Activated CD4-positive, alpha-beta memory T cell treated with anti-CD3 and anti-CD28 coated beads, Interleukin-2, amount 10 ng/mL, durations not matched to agents 7 days and 5 days (primary cell): ENCODE results near the gene TSACC. TPM values are rescaled to one million over a fixed set of nuclear protein-coding genes. Genes with fewer than 3 reads are reported as not detected.
"Not testable (repeated sequence)": the region's sequence is repeated elsewhere in the genome, so short reads cannot be mapped to it uniquely, and the experiment has no call there.

Experiments used
- CTCF ChIA-PET: fragments of 350-600 bp; sonication (Branson Sonifier 250); formaldehyde crosslinking; loops from one replicate; lab custom pipeline; 2021; ENCODE audit warnings: antibody characterized with exemption, inconsistent platforms; lab: Charles Lee
- POLR2A ChIA-PET: fragments of 350-600 bp; sonication (Branson Sonifier 250); formaldehyde crosslinking; loops from one replicate; lab custom pipeline; 2021; ENCODE audit warnings: antibody characterized with exemption; lab: Charles Lee
- DNase-seq: peaks from one replicate; pipeline ENCODE4 v3.0.0-alpha.2; 2020
- H3K27ac Mint-ChIP-seq: one replicate; pipeline ENCODE4 v1.8.0; 2021; ENCODE audit warnings: mild to moderate bottlenecking, mixed read lengths
- H3K27me3 Mint-ChIP-seq: one replicate; pipeline ENCODE4 v1.8.0; 2021; ENCODE audit warnings: mixed read lengths
- H3K36me3 Mint-ChIP-seq: one replicate; pipeline ENCODE4 v1.8.0; 2021; ENCODE audit warnings: low read depth, mixed read lengths
- H3K4me1 Mint-ChIP-seq: one replicate; pipeline ENCODE4 v1.8.0; 2021; ENCODE audit warnings: mixed read lengths
- H3K4me3 Mint-ChIP-seq: one replicate; pipeline ENCODE4 v1.8.0; 2021; ENCODE audit warnings: mild to moderate bottlenecking, mixed read lengths
- H3K9me3 Mint-ChIP-seq: one replicate; pipeline ENCODE4 v1.8.0; 2021; ENCODE audit warnings: mixed read lengths
- total RNA-seq, 2 experiments: library from RNA; stranded (reverse); gene quantifications; one replicate each; pipeline ENCODE4 v1.2.3, GENCODE V29; 2021

Gene TSACC
- total RNA-seq, 2 experiments from 2014 or later, result 0.65 TPM; not detected in 1

GRCh38 chr1:156368889-156369684 lies 30.8 kb downstream of the TSACC start, which contains the start of gene RHBG:
Gene RHBG (plus strand): TSS chr1:156369211. CDS start chr1:156369250, 39 bp downstream.
- H3K27me3 Mint-ChIP-seq, result peaks cover 58% of the 10 kb centered on the region
- no peaks in the 10 kb centered on the region for H3K9me3 Mint-ChIP-seq
- no peak for DNase-seq
- H3K4me1 Mint-ChIP-seq, result peaks cover 4% of the 10 kb centered on the region
- no peak within 1 kb of the TSS for H3K4me3 Mint-ChIP-seq
- ChIA-PET CTCF (interaction anchor here (2.5 to 9.3 kb wide), 2 partner anchors 17 to 77 kb away, joined by 6 to 58 read pairs; no protein-coding TSS in a partner anchor), POLR2A (no interaction called here)
- H3K36me3 Mint-ChIP-seq, result no peaks in the 10 kb centered on the region
- no peak within 1 kb of the TSS for H3K27ac Mint-ChIP-seq

GRCh38 chr1:156369685-156370286 lies 31.5 kb downstream of the TSACC start:
- H3K27me3 Mint-ChIP-seq, result peaks cover 53% of the 10 kb centered on the region
- DNase-seq, H3K36me3 Mint-ChIP-seq, H3K4me1 Mint-ChIP-seq, POLR2A ChIA-PET, H3K4me3 Mint-ChIP-seq, H3K27ac Mint-ChIP-seq, H3K9me3 Mint-ChIP-seq: not testable (repeated sequence)
- CTCF ChIA-PET, result interaction anchor here (2.5 to 9.3 kb wide), 2 partner anchors 16 to 76 kb away, joined by 6 to 58 read pairs; no protein-coding TSS in a partner anchor

GRCh38 chr1:156371553-156372264 lies 33.4 kb downstream of the TSACC start:
- H3K4me3 Mint-ChIP-seq, result no peak overlapping the region
- ChIA-PET POLR2A (no interaction called here), CTCF (interaction anchor here (0.6 to 9.3 kb wide), 4 partner anchors 14 to 147 kb away, joined by 4 to 58 read pairs (median 6); no protein-coding TSS in a partner anchor)
- no peak overlapping the region for H3K27ac Mint-ChIP-seq
- H3K27me3 Mint-ChIP-seq, result peaks cover 44% of the 10 kb centered on the region
- H3K36me3 Mint-ChIP-seq, result no peaks in the 10 kb centered on the region
- no peak for DNase-seq
- peaks cover 4% of the 10 kb centered on the region for H3K4me1 Mint-ChIP-seq
- H3K9me3 Mint-ChIP-seq, result no peaks in the 10 kb centered on the region

- POLR2A ChIA-PET, result no interaction called here
- DNase-seq, result no peak
Measured at GRCh38 chr1:156372265-156372586, 33.9 kb downstream of the TSACC start.

GRCh38 chr1:156372876-156373275 lies 34.5 kb downstream of the TSACC start:
- Mint-ChIP-seq H3K4me3 (no peak overlapping the region), H3K9me3 (no peaks in the 10 kb centered on the region), H3K4me1 (peaks cover 4% of the 10 kb centered on the region), H3K27me3 (peaks cover 42% of the 10 kb centered on the region), H3K27ac (no peak overlapping the region), H3K36me3 (no peaks in the 10 kb centered on the region)
- DNase-seq, result no peak
- ChIA-PET CTCF (interaction anchor here (1.0 to 9.3 kb wide), 3 partner anchors 13 to 73 kb away, joined by 4 to 58 read pairs (median 5); no protein-coding TSS in a partner anchor), POLR2A (no interaction called here)

More at GRCh38 chr1:156372265-156372586, 33.9 kb downstream of the TSACC start:
- peaks cover 4% of the 10 kb centered on the region for H3K4me1 Mint-ChIP-seq
- CTCF ChIA-PET, result interaction anchor here (1.0 to 9.3 kb wide), 3 partner anchors 14 to 74 kb away, joined by 4 to 58 read pairs (median 6); no protein-coding TSS in a partner anchor
- no peaks in the 10 kb centered on the region for H3K36me3 Mint-ChIP-seq
- H3K4me3 Mint-ChIP-seq, result no peak overlapping the region
- peaks cover 45% of the 10 kb centered on the region for H3K27me3 Mint-ChIP-seq
- no peak overlapping the region for H3K27ac Mint-ChIP-seq
- no peaks in the 10 kb centered on the region for H3K9me3 Mint-ChIP-seq

- no peak overlapping the region for H3K27ac Mint-ChIP-seq
- peaks cover 37% of the 10 kb centered on the region for H3K27me3 Mint-ChIP-seq
- H3K4me3 Mint-ChIP-seq, result no peak overlapping the region
- no peaks in the 10 kb centered on the region for H3K36me3 Mint-ChIP-seq
- no peak for DNase-seq
- H3K9me3 Mint-ChIP-seq, result no peaks in the 10 kb centered on the region
- ChIA-PET CTCF (interaction anchor here (1.6 to 9.3 kb wide), 2 partner anchors 12 to 72 kb away, joined by 5 to 58 read pairs; no protein-coding TSS in a partner anchor), POLR2A (no interaction called here)
- H3K4me1 Mint-ChIP-seq, result peaks cover 4% of the 10 kb centered on the region
Measured at GRCh38 chr1:156373546-156373945, 35.2 kb downstream of the TSACC start.

GRCh38 chr1:156376146-156376545 lies 37.8 kb downstream of the TSACC start:
- CTCF ChIA-PET, result interaction anchor here (1.4 to 9.3 kb wide), 2 partner anchors 10 to 69 kb away, joined by 4 to 58 read pairs; no protein-coding TSS in a partner anchor
- no peaks in the 10 kb centered on the region for H3K4me1 Mint-ChIP-seq
- DNase-seq, result no peak
- H3K27ac Mint-ChIP-seq, result no peak overlapping the region
- no peak overlapping the region for H3K4me3 Mint-ChIP-seq
- peaks cover 25% of the 10 kb centered on the region for H3K27me3 Mint-ChIP-seq
- no peaks in the 10 kb centered on the region for H3K36me3 Mint-ChIP-seq
- POLR2A ChIA-PET, result no interaction called here
- H3K9me3 Mint-ChIP-seq, result no peaks in the 10 kb centered on the region

GRCh38 chr1:156376958-156377919 lies 38.9 kb downstream of the TSACC start:
- Mint-ChIP-seq H3K4me1 (no peaks in the 10 kb centered on the region), H3K4me3 (no peak overlapping the region), H3K27me3 (peaks cover 21% of the 10 kb centered on the region), H3K36me3 (no peaks in the 10 kb centered on the region), H3K9me3 (no peaks in the 10 kb centered on the region), H3K27ac (no peak overlapping the region)
- ChIA-PET CTCF (interaction anchor here (9.3 kb wide), 1 partner anchor 9 kb away, joined by 58 read pairs; no protein-coding TSS in a partner anchor), POLR2A (no interaction called here)
- no peak for DNase-seq

GRCh38 chr1:156378557-156378956 lies 40.2 kb downstream of the TSACC start:
- no peaks in the 10 kb centered on the region for H3K9me3 Mint-ChIP-seq
- no peaks in the 10 kb centered on the region for H3K4me1 Mint-ChIP-seq
- H3K36me3 Mint-ChIP-seq, result no peaks in the 10 kb centered on the region
- CTCF ChIA-PET, result no interaction called here
- no peak overlapping the region for H3K27ac Mint-ChIP-seq
- no peak overlapping the region for H3K4me3 Mint-ChIP-seq
- POLR2A ChIA-PET, result no interaction called here
- H3K27me3 Mint-ChIP-seq, result peaks cover 10% of the 10 kb centered on the region
- DNase-seq, result no peak

GRCh38 chr1:156379420-156380165 lies 41.3 kb downstream of the TSACC start:
- Mint-ChIP-seq H3K9me3 (no peaks in the 10 kb centered on the region), H3K27ac (no peak overlapping the region), H3K4me1 (no peaks in the 10 kb centered on the region), H3K36me3 (no peaks in the 10 kb centered on the region), H3K27me3 (peaks cover 7% of the 10 kb centered on the region), H3K4me3 (no peak overlapping the region)
- ChIA-PET CTCF (interaction anchor here (0.7 kb wide), 1 partner anchor 245 kb away, joined by 3 read pairs; no protein-coding TSS in a partner anchor), POLR2A (no interaction called here)
- DNase-seq, result no peak

GRCh38 chr1:156382561-156382960 lies 44.2 kb downstream of the TSACC start:
- ChIA-PET POLR2A (no interaction called here), CTCF (interaction anchor here (5.9 kb wide), 1 partner anchor 65 kb away, joined by 330 read pairs; no protein-coding TSS in a partner anchor)
- H3K36me3 Mint-ChIP-seq, result no peaks in the 10 kb centered on the region

More at GRCh38 chr1:156382561-156382960, 44.2 kb downstream of the TSACC start:
- DNase-seq, result no peak
- Mint-ChIP-seq H3K27ac (no peak overlapping the region), H3K4me1 (peaks cover 4% of the 10 kb centered on the region), H3K27me3 (peaks cover 14% of the 10 kb centered on the region), H3K4me3 (no peak overlapping the region), H3K9me3 (no peaks in the 10 kb centered on the region)
